Activated T-cell treated with anti-CD3 and anti-CD28 coated beads, Interleukin-2, amount 50 U/mL, for 48 hours (primary cell): ENCODE results near the gene PCGF1.

Source experiments
- DNase-seq, 2 experiments: peaks; one replicate each; pipeline ENCODE4 v3.0.0-alpha.2; 2020

Gene PCGF1

GRCh38 chr2:74536166-74536950, 28.9 kb upstream of the PCGF1 start:
- DNase-seq, result no peak

- DNase-seq, result no peak
Measured at GRCh38 chr2:74535440-74535965, 28.0 kb upstream of the PCGF1 start.

- no peak for DNase-seq
Measured at GRCh38 chr2:74534411-74534810, 26.9 kb upstream of the PCGF1 start.

GRCh38 chr2:74533464-74533863, 26.0 kb upstream of the PCGF1 start:
- no peak for DNase-seq

GRCh38 chr2:74532222-74532621, 24.7 kb upstream of the PCGF1 start:
- no peak for DNase-seq

GRCh38 chr2:74531666-74532065, 24.2 kb upstream of the PCGF1 start:
- DNase-seq, result no peak

- peak; percentile 67 to 68 for DNase-seq
Measured at GRCh38 chr2:74530239-74531187, 23.0 kb upstream of the PCGF1 start.

- peak; percentile 96 for DNase-seq
Measured at GRCh38 chr2:74529357-74530238, 22.1 kb upstream of the PCGF1 start, which contains the start of the genes AUP1 and HTRA2. TSS of gene AUP1 (minus strand) at chr2:74529706. CDS start at chr2:74529629, 77 bp downstream. TSS of gene HTRA2 (plus strand) at chr2:74529933. CDS start at chr2:74530007, 74 bp downstream.

GRCh38 chr2:74528600-74529356, 21.3 kb upstream of the PCGF1 start:
- DNase-seq, result no peak

GRCh38 chr2:74527741-74528140, 20.2 kb upstream of the PCGF1 start:
- DNase-seq, result no peak

- no peak for DNase-seq
Measured at GRCh38 chr2:74526649-74527230, 19.2 kb upstream of the PCGF1 start.

- DNase-seq, result no peak
Measured at GRCh38 chr2:74525717-74526648, 18.5 kb upstream of the PCGF1 start, which contains the start of gene DQX1. TSS of gene DQX1 (minus strand) at chr2:74526231. CDS start at chr2:74525729, 502 bp downstream.

- no peak for DNase-seq
Measured at GRCh38 chr2:74524955-74525716, 17.6 kb upstream of the PCGF1 start.

- no peak for DNase-seq
Measured at GRCh38 chr2:74524005-74524404, 16.5 kb upstream of the PCGF1 start.

GRCh38 chr2:74522516-74522915, 15.0 kb upstream of the PCGF1 start:
- DNase-seq, result no peak

- DNase-seq, result no peak
Measured at GRCh38 chr2:74516650-74517049, 9.2 kb upstream of the PCGF1 start.

GRCh38 chr2:74515981-74516633, 8.6 kb upstream of the PCGF1 start:
- DNase-seq, result peak; percentile 83 to 87

- peak in 1 of 2 experiments; percentile 47 for DNase-seq
Measured at GRCh38 chr2:74515271-74515980, 7.9 kb upstream of the PCGF1 start.
